ENCODE measurements around the gene ATXN10.
"Not testable (repeated sequence)": the region's sequence is repeated elsewhere in the genome, so short reads cannot be mapped to it uniquely, and the experiment has no call there.

ATXN10 gene

GRCh38 chr22:45680932-45681700 lies 9.5 kb downstream of the ATXN10 start:
- no peak for DNase-seq

DNA sequence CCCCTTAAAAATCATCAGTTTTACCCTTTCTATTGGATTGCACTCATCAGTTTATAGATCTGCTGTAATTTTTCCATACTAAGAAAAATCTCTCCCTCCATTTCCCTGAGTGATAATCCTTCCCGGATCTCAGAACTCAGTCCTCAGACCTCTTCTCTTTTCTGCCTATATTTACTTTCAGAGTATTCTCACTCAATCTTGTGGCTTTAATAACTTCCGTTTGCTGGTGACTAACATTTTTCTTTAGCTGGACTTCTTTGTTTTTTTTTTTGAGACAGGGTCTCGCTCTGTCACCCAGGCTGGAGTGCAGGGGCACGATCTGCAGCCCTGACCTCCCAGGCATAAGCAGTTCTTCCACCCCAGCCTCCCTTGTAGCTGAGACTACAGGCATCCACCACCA lies 10.4 kb downstream of the ATXN10 start:
- DNase-seq = no peak

DNA sequence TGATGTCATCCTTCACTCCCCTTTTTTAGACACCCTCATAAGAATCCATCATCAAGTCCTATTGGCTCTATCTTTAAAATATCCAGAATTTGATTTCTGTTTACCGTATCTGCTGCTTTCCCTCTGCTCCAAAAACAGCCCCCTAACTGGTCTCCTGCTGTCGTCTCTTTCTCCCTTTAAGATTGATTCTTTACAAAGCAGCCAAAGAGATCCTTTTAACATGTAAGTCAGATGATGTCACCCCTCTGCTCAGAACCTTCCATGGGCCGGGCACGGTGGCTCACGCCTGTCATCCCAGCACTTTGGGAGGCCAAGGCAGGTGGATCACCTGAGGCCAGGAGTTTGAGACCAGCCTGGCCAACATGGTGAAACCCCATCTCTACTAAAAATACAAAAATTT lies 11.1 kb downstream of the ATXN10 start:
- not testable (repeated sequence) for DNase-seq

DNA sequence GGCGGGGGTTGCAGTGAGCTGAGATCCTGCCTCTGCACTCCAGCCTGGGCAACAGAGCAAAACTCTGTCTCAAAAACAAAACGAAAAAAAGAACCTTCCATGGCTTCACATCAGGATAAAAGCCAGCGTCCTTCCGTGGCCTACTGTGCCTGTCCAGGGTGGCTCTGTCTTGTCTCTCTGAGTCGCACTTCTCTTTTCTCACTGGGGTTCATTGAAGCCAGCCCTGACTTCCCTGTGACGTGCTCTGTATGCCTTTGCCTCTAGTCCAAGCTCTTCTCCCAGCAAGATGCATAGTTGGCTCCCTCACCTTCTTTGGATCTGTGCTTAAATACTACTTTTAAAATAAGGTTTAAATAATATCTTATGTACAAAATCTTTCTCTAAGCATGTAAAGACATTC lies 11.6 kb downstream of the ATXN10 start:
- no peak for DNase-seq

DNA sequence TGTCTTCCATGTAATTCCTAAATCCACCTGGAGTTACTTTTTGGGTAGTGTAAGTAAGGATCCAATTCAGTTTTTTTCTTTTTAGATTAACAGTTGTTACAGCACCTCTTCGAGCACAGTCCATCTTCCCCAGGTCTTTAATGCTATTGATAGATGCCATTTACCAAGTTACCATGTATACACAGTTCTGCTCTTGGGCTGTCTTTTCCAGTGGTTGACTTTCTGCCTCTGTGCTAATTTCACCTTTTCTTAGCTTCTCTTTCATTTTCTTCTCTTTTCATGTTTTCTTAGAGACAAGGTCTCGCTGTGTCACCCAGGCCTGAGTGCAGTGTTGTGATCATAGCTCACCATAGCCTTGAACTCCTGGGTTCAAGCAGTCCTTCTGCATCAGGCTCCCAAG lies 12.0 kb downstream of the ATXN10 start:
- no peak for DNase-seq

GRCh38 chr22:45684169-45684568 lies 12.5 kb downstream of the ATXN10 start:
- DNase-seq = no peak

DNA sequence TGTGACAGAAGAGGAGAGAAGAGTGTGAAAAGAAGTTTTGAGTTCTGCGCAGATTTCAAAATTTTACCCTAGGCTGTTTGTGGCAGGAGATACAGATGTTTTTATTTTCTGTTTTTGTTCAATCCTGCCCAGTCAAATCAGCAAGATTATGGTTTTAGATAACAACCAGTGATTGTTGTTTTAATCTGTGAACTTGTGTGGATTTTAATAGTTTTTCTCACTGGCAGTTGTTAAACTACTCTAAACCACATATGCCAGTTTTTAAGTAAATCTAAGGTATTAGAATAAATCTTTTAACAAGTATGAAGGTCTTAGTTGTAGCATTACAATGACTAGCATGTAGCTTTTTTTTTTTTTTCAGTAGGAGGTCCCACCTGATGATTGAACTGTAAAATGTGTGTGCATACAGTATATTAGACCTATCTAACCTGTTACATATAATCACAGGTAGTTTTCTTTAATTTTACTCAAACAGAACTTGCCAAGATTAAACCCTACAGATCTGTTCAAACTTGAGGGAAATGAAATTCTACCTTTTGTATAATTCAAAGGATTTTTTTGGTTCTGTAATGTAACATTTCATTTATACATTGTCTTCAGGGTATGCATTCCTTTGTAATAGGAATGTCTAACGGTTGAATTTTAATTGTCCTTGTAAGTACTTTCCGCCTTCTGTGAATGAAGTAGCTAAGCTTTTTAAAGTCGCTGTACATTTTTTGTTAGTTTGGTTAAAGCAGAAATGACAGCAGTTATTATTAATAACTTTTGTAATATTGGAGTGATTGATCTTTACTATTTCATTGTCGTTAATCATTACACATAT lies 13.3 kb downstream of the ATXN10 start:
- no peak for DNase-seq

DNA sequence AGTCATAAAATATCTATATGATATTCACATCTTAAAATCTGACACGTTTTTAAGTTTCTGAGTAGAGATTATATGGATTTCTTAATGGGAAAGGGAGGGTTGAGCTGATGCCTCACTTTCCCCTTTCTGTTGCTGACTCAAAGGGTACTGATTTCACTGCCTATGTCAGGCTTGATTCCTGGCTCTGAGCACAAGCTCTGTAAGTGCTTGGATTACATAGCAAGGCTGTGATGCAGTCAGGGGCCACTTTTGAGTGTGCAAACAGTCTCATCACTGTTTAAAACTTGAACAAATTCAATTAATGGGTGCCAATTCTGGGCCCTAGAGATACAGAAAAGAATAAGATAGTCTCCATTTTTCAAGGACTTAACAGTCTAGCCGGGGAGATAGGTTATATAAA lies 14.4 kb downstream of the ATXN10 start:
- DNase-seq = no peak

DNA sequence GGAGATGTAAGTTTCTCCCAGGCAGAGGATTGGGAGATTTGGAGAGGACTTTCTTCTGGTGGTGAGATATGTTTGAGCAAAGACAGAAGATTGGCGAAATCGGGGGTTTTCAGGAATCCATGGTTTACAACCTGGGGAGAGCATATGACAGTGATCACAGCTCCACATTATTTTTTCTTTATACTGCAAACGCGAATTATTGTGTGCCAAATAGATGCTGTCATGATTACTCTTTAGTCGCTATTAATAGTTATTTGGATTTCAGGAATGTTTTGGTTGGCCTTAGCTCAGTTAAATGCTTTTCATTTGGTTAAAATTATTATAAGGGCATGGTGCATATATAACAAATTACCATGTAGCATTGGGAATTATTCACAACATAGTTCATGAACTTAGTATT lies 15.2 kb downstream of the ATXN10 start:
- DNase-seq = no peak

GRCh38 chr22:45688600-45689080 lies 17.0 kb downstream of the ATXN10 start:
- no peak for DNase-seq

DNA sequence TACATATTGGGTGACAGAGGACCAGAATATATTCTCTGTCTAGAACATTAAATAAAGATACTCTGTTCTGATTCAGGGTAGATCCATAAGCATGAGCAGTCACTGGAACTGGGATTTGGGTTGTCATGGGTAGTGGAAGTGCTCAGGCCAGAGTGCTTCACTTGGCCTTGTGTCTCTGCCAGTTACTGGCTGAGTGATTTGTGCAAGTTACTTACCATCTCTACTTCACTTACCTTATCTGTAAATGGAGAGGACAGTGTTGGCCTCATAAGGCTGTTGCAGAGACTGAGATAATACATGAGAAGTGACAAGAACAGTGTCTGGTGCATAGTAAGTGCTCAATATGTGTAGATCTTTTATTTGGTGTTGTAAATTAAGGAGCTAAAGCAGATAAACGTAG lies 17.6 kb downstream of the ATXN10 start:
- no peak for DNase-seq

DNA sequence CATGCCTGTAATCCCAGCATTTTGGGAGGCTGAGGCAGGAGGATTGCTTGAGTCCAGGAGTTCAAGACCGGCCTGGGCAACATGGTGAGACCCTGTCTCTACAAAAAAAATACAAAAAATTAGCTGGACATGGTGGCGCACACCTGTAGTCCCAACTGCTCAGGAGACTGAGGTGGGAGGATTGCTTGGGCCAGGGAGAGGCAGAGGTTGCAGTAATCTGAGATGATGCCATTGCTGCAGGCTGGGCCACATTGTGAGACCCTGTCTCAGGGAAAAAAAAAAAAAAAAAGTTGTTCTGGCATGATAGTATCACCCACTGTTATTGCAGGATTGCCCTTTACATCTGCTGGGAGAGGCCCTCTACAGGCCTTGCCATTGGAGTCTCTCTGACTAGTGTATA lies 18.4 kb downstream of the ATXN10 start:
- DNase-seq = no peak

GRCh38 chr22:45692549-45692948 lies 20.9 kb downstream of the ATXN10 start:
- no peak for DNase-seq

GRCh38 chr22:45693835-45694234 lies 22.2 kb downstream of the ATXN10 start:
- no peak for DNase-seq

- no peak for DNase-seq
Measured at GRCh38 chr22:45696227-45696626, 24.6 kb downstream of the ATXN10 start.

GRCh38 chr22:45698094-45698493 lies 26.5 kb downstream of the ATXN10 start:
- no peak for DNase-seq

GRCh38 chr22:45702981-45703380 lies 31.3 kb downstream of the ATXN10 start:
- DNase-seq = no peak

- no peak for DNase-seq
Measured at GRCh38 chr22:45703758-45704157, 32.1 kb downstream of the ATXN10 start.

GRCh38 chr22:45704648-45705047 lies 33.0 kb downstream of the ATXN10 start:
- no peak for DNase-seq

DNA sequence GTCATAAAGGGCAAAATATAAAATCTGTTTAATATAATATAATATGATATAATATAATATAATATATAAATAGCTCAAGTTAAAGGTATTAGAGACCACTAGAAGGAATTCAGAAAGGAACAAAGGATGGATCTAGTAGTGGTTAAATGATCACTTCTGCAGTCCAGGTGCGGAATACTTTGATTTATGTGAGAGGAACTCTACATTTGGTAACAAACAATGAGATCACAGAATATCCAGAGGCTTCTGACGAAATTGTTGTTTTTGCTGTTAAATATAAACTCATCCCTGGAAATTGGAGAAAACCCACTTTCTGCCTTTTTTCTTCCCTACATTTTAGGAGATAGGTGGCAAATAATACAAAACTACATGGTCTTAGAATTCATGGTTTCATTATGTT lies 36.0 kb downstream of the ATXN10 start:
- DNase-seq = no peak

- no peak for DNase-seq
Measured at GRCh38 chr22:45708145-45708544, 36.5 kb downstream of the ATXN10 start.

- DNase-seq = no peak
Measured at GRCh38 chr22:45709060-45709739, 37.6 kb downstream of the ATXN10 start.

GRCh38 chr22:45709866-45710265 lies 38.2 kb downstream of the ATXN10 start:
- no peak for DNase-seq

DNA sequence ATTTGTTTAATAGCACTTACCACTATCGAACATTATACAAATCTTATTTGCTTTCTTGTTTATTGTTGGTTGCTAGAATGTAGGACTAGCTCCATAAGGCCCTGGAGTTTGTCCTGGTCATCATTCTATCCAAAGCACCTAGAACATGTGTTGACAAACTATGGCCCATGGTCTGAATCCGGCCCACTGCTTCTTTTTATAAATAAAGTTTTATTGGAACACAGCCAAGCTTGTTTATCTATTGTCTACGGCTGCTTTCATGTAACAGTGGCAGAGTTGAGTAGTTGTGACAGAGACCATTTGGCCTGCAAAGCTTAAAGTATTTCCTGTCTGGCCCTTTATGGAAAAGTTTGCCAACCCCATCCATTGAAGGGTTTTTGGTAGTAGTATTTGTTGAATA lies 38.8 kb downstream of the ATXN10 start:
- no peak for DNase-seq

Data from stimulated activated CD4-positive, alpha-beta T cell treated with anti-CD3 and anti-CD28 coated beads, Interleukin-4, amount 100 ng/mL, for 24 hours (primary cell).